Activated CD4-positive, CD25-positive, alpha-beta regulatory T cell treated with anti-CD3 and anti-CD28 coated beads, Interleukin-2, amount 50 U/mL, for 72 hours (primary cell): ENCODE measurements around the gene RFWD3.
A peak's percentile ranks its signal among the peaks of the same experiment; 100 is the strongest.

Experiments used
- DNase-seq: peaks from one replicate; pipeline ENCODE4 v3.0.0; 2021

Gene RFWD3

DNA sequence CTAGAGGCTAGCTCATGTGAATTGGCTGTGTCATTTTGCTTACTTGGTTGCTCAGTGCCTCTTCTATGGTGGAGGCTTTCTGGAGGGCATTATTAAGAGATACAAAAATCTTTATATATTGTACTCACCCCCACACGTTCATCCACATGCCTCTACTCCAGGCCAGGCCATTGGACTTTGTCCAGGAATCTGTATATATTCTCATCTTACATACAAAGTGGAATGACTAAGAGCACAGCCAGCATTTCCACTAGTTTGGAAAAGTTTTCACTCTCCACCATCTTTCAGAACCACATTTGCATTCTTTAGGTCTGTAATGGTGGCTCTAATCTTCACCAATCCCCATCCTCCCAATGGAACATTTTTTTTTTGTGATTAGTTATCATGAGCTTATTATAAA, 55.0 kb downstream of the RFWD3 start:
- DNase-seq: no peak

DNA sequence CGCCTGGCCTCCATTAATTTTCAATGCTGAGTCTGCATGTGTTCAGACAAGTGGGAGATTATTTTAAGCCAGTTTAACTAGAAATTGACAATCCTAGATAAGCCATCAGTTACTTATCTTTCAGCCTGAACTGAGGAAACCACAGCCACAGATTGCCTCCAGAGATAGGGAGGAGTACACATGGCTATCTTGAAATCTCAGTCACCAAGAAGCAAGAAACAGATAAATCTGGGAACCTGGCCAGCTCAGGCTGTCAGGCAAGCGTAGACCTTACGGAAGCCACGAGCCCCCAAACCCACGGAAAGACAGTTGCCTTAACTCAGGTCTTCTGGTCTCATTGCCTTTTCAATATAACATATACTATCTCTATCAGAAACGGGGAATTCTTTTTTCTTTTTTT, 57.7 kb downstream of the RFWD3 start:
- DNase-seq: no peak

DNA sequence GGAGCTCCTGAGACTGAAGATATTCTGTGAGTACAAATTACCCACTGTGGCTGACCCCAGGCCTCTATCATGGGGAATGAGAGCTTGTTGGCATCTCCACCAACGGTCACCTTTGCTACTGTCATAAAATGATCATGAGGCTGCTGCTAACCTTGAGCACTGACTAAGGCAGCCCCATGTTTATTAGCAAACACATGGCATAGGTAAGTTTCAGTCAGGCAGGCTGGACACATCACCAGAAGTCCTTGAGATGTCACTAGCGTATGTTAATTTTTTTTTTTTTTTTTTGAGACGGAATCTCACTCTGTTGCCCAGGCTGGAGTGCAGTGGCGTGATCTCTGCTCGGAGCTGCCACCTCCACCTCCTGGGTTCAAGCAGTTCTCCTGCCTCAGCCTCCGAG, 58.3 kb downstream of the RFWD3 start:
- DNase-seq: no peak

DNA sequence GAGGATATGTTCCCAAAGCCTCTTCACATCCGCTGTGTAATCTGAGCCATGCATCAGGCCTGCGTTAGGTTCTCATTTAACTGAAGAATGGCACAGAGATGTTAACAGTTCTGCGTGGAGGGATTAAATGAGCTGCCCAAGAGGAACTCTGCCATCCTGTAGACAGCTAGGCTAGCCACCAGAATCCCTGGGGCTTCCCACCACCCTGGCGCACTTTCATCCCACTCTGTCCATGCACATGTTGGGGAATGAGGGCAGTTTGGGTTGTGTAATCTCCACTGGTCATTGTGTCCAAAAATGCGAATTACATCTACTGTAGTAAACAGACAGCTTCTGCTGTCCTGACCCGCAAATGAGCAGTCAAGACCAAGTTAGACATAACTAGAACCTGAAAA, 58.7 kb downstream of the RFWD3 start:
- DNase-seq: no peak

DNA sequence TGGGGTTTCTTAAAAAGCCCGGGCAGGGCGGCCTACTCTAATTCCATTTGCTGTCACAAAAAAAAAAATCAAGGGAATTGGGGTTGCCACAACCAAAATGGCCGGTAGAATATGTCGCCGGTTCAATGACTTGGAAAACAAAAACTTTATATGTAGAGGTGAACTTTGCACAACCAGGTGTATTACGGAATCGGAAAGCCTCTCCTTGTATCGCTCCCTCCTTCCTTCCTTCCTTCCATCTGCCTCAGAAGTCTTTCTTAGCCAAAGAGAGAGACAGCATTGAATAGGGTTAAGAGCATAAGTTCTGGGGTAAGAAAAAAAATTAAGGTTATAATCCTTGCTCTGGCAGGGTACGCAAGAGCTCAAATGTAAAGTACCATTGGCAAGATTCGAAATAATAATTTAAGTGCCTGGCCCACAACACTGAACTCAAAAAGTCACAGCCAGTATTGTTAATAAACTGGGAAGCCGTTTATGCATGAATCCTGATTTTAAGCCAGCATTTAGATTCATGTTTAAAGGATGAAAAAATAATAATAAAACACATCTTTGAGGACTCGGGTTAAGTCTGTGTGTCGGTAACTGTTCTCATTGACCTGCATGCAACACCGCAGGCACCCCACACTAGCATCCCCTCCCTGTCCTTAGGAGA, 59.2 kb downstream of the RFWD3 start:
- no peak for DNase-seq

DNA sequence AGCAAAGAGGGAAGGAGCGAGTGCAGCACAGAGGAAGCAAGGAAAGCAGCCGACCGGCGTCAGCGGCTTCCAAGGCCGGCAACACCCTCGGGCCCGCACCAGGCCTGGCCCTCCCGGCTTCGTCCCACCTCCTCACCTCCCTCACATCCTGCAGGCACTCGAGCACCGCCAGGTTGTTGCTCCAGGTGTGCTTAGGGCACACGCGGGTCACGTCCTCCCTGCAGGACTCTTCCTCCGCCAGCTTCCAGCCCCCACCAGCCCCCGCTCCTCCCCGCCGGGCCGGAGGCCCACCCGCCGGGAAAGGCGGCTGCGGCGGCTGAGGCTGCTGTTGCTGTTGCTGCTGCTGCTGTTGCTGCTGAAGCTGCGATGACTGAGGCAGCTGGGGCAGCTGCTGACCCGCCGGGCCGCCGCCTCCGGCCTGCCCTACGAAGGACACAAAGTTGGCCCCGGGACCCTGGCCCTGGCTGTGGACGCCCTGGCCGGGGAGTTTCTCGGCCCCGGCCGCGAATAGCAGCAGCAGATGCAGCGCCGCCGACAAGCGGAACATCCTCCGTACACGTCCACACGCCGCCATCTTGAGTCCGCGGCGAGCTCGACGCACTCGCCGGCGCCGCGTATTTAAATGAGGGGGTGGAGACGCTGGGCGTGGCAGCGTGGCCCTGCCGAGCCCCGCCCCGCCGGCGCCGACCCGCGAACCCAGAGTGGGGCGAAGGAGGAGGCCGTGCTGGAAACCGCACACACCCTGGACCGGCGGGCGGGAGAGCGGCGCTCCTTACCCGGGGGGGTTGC, 60.0 kb downstream of the RFWD3 start, which contains the start of gene GLG1:
Gene GLG1 (minus strand): TSS at position 594 of the 789 bp plus-strand sequence. CDS start 20 bp downstream, at position 574.
- DNase-seq: peak; percentile 93

DNA sequence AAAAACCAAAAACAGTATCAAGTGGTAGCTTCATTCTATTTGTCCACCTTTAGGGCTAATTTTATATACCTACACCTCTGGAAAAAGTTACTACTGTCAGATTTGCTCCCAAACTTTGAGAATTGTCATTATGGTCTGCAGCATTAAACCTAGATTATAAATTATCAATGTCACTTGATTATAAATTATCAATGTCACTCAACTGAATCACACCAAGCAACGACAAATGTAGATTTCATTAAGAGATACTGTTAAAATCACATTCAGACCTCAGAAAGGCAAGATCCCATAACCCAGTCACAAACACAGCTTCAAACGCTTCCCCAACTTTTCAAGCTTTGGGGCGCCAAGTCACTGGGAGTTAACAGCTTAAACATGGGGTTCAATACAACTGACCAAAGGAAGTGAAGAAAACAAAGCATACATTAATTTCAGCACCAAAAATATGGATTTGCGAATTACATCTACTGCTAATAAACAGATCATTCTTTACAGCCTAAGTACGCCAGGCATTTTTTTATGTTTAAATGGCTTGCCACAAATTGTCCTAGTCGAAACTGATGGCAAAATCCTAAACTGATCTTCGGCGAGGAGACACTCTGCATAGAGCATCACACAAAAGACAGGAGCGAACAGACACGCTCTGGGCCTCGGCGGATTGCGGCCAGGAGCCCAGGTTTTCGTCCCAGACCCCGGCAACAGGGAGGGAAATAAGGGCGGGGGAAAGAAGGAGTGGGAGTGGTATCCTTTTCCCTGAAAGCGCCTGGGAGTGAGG, 60.7 kb downstream of the RFWD3 start:
- DNase-seq: no peak

DNA sequence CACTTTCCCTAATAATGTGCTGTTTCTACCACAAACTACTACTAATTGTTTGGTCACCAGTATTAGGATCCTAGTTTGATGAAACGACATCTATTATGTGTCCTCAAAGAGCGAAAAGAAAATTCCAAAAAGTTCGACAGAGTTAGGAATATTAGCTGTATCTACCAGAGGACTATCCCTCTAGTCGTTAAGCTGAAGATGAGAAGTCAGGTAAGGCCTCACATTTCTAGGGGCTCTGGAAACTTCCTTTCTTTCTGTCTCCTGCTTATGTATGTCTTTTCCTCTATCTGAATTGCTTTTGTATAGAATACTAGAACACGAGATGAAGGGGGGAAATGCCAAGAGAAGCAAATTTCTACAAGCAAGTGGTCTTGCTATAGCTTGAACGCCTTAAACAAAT, 61.3 kb downstream of the RFWD3 start:
- no peak for DNase-seq

DNA sequence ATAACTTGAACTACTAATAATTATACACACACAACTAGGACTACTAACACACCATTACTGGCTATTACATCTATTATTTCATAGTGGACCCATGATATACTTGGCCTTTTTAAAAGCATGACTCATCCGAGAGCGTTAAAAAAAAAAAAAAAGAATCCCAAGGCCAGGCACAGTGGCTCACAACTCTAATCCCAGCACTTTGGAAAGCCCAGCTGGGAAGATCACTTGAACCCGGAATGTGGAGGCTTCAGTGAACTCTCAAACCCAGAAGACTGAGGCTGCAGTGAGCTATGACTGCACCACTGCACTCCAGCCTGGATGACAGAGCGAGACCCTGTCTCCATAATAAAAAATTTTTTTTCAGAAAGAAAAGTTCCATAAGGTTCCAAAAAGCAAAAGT, 62.8 kb downstream of the RFWD3 start:
- no peak for DNase-seq

DNA sequence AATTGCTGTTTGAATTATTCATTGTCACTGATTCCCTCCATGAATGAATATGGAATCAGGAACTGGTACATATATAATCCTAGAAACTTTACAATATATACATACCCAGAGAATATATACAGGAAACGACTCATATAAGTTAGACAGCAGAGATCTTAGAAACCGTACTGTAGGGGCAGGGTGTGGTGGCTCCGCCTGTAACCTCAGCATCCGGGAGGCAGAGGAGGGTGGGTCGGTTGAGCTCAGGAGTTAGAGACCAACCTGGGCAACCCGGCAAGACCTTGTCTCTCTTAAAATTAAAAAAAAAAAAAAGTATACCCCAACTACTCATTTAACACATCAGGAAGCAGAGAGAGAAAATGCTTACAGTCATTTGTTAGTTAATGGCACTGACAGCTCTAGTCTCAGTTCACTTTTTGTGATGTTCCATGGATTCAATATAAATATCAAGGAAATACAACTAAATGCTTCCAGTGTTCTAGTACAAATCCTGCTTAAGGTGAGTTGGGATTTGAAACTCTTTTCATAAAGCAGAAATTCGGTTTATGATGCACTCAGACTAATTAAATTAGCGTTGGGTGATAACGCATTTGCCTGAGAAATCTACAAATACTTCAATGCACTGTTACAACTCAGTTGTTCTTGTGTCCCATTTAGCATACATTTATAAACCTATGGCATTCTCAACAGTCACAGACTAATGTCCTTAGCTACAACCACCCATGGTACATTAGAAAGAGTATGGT, 65.4 kb downstream of the RFWD3 start:
- DNase-seq: peak; percentile 47

DNA sequence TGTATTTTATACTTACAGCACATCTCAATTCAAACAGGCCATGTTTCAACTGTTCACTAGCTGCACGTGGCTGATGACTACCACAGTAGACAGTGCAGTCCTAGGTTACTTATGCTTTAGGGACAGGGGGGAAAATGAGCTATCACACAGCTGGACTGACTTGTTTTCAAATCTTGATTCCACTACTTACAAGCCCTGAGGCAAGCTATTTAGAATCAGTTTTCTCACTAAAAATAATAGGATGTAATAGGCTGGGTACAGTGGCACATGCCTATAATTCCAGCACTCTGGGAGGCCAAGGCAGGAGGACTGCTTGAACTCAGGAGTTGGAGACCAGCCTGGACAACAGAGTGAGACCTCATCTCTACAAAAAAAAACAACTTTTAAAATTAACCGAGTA, 70.1 kb downstream of the RFWD3 start:
- DNase-seq: no peak

DNA sequence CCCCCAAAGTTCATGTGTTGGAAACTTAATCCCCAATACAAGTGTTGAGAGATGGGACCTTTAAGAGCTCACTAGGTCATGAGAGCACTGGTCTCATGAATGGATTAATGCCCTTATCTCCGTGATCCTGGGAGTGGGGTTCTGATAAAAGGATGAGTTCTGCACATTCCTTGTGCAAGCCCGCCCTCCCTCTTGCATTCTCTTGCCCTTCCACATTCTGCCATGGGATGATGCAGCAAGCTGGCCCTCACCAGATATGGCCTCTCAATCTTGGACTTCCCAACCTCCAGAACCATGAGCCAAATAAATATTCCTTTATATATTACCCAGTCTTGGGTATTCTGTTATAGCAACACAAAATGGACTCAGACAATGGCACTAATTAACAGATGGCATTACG, 73.8 kb downstream of the RFWD3 start:
- DNase-seq: no peak

DNA sequence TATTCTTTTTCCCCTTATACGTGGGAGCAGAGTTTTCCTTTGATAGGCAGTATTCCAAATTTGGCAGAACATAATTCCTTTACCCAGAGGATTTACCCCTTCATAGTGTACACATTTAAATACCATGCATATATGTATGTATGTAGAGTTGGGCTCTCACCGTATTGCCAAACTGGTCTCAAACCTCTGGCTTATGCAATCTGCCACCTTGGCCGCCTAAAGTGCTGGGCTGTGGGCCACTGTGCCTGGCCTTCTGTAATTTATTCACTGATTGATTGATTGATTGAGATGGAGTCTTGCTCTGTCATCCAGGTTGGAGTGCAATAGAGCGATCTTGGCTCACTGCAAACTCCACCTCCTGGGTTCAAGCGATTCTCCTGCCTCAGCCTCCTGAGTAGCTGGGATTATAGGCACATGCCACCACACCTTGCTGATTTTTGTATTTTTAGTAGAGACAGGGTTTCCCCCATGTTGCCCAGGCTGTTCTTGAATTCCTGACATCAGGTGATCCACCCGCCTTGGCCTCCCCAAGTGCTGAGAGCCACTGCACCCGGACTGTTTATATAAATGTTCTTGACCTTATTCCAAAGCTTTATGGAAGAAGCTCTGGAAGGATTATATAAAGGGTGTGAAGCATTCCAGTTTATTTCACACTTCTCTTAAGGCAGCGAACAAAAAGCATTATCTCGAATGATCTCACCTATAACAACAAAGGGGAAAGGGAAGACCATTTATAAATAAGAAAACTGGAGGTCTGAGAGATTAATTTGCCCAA, 74.6 kb downstream of the RFWD3 start:
- no peak for DNase-seq

DNA sequence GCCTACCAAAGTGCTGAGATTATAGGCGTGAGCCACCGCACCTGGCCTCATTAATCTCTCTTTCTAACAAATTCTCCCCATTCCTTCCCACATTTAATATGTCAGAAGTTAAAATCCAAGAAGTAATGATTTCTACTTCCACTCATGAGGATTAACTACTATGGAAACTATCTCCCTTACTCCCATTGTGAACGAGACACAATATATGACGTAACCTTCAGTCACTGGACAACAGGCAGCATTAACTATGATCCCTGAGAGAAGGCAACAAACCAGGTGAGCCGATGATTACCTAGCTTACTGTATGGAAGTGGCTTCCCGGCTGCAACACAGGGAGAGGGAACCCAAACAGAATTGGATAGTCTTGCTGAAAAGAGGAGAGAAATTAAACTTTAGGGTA, 79.7 kb downstream of the RFWD3 start:
- no peak for DNase-seq

DNA sequence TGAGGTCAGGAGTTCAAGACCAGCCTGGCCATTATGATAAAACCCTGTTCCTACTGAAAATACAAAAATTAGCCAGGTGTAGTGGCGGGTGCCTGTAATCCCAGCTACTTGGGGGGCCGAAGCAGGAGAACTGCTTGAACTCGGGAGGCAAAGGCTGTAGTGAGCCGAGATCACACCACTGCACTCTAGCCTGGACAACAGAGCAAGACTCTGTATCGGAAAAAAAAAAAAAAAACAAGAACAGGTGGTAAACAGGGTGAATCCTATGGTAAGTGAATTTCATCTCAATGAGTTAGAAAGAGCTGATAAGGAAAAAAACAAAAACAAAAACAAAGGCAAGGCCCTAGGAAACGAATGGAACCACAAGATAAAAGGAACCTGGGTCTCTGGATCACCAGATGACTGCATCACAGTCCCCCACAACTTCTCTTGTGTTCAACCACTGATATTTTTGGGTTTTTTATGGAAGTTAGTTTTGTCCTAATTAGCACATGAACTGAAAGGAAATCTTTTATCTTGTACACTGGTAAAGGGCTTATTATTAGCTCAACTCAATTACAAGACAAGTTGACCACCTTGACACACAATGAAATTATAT, 80.7 kb downstream of the RFWD3 start:
- DNase-seq: no peak

DNA sequence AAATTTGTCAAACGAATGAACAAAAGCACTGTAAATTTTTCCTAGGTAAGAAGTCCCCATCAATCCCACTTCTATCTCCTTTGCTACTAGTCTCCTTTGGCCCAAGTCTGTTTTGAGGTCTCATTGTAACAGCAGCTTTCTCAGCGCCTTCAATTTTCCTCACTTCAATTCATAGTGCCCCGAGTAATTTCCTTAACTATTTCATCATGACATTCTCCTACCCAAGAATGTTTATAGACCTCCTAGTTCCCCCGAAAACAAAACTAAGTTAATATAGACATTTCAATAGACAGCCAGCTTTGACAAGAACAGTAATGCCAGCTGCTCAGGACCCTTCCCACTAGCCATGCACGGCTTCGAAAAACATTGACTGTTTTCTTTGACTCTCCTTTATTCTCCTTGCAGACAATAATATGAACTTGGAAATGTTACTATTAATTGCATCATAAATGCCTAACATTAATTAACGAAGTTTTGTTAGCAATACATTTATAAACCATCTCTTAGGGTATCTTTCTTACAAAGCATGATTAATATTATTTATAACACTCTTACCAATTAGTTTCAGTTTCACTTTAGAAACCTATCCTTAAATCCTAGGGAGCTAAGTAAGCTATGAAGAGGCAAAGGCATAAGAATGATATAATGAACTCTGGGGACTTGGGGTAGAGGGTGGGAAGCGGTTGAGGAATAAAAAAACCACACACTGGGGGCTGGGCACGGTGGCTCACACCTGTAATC, 82.6 kb downstream of the RFWD3 start:
- DNase-seq: no peak

DNA sequence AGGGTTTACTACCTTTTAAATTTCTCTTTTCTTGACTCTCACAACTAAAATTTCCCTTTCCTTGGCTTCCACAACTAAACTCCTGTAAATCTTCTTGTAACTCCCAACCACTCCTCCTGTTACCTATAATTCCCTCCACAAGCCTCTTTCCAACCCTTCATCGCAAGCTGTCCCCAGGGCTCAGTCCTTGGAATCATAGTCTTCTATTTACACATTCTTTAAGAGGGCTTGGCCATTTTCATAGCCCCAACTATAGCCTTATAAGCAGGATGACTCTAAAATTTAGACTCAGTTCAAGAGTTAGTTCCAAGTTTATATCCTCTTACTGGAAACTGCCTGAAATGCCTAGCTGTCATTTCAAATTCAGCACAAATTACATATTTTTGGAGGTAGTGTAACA, 83.7 kb downstream of the RFWD3 start:
- no peak for DNase-seq

DNA sequence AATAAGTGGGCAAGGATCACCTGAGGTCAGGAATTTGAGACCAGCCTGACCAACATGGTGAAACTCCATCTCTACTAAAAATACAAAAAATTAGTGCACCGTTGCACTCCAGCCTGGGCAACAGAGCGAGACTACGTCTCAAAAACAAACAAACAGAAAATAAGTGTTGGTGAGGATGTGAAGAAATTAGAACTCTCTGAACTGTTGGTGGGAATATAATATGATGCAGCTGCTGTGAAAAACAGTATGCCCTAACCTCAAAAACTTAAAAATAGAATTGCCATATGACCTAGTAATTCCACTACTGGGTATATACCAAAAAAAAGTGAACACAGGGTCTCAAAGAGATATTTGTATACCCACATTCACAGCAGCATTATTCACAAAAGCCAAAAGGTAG, 85.8 kb downstream of the RFWD3 start:
- no peak for DNase-seq

DNA sequence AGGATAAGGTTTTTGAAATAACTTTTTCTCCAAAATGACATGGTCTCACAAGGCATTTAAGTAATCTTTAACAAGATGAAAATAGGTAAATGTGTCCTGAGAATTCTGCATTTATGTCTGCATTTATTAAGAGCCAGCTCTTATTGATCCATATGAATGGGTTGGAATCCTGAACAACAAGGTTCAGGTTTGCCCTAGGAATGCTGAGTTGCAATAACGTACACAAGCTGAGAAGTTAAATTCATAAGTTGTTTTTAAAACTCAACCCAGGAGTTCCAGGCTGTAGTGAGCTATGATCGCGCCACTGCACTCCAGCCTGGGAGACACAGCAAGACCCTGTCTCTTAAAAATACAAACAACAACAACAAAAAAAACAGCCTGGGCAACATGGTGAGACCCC, 87.8 kb downstream of the RFWD3 start:
- no peak for DNase-seq

DNA sequence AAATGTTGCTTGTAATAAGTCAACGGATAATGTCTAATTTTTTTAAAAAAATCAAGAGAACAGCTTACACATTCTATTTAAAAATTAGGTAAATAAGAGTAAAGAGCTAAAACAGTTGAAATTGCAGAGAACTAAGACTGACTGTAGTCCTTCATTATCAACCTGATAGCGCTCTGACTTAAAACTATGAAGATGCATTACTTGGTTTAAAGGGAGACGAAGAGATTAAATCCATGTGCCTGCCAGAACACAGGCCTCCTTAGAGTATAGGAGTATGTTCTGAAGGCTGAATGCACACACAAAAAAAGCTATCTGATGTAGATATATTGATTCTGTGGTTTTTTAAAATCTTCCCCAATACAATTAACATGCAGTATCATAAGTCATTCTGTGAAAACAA, 88.2 kb downstream of the RFWD3 start:
- no peak for DNase-seq

DNA sequence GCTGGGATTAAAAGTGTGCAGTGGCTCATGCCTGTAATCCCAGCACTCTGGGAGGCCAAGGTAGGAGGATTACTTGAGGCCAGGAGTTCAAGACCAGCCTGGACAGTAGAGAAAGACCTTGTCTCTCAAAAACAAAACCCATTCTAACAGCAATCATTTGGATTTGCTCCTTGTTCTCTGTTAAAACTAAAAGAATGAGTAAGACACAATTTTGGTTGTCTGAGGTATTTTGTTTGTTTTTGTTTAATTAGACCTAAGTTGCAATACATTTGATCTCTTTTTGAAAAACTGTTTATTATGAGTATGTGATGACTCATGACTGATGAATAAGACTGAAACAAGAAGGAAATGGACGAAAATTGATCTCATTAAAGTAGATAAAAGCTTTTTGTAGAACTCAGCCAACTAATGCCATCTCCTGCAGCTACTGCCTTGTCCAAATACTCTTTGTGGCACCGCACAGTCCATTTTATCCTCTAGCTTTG, 88.8 kb downstream of the RFWD3 start:
- no peak for DNase-seq
